Activated CD4-positive, alpha-beta memory T cell treated with anti-CD3 and anti-CD28 coated beads, Interleukin-2, amount 10 ng/mL, durations not matched to agents 7 days and 5 days (primary cell): ENCODE data around the gene SLC25A1. TPM values are rescaled to one million over a fixed set of nuclear protein-coding genes. Genes with fewer than 3 reads are reported as not detected.
"Not testable (repeated sequence)": the region's sequence is repeated elsewhere in the genome, so short reads cannot be mapped to it uniquely, and the experiment has no call there.

Experiments used
- CTCF ChIA-PET: fragments of 350-600 bp; sonication (Branson Sonifier 250); formaldehyde crosslinking; loops from one replicate; lab custom pipeline; 2021; ENCODE audit warnings: antibody characterized with exemption, inconsistent platforms; lab: Charles Lee
- POLR2A ChIA-PET: fragments of 350-600 bp; sonication (Branson Sonifier 250); formaldehyde crosslinking; loops from one replicate; lab custom pipeline; 2021; ENCODE audit warnings: antibody characterized with exemption; lab: Charles Lee
- DNase-seq: peaks from one replicate; pipeline ENCODE4 v3.0.0-alpha.2; 2020
- H3K27ac Mint-ChIP-seq: one replicate; pipeline ENCODE4 v1.8.0; 2021; ENCODE audit warnings: mild to moderate bottlenecking, mixed read lengths
- H3K27me3 Mint-ChIP-seq: one replicate; pipeline ENCODE4 v1.8.0; 2021; ENCODE audit warnings: mixed read lengths
- H3K36me3 Mint-ChIP-seq: one replicate; pipeline ENCODE4 v1.8.0; 2021; ENCODE audit warnings: low read depth, mixed read lengths
- H3K4me1 Mint-ChIP-seq: one replicate; pipeline ENCODE4 v1.8.0; 2021; ENCODE audit warnings: mixed read lengths
- H3K4me3 Mint-ChIP-seq: one replicate; pipeline ENCODE4 v1.8.0; 2021; ENCODE audit warnings: mild to moderate bottlenecking, mixed read lengths
- H3K9me3 Mint-ChIP-seq: one replicate; pipeline ENCODE4 v1.8.0; 2021; ENCODE audit warnings: mixed read lengths
- total RNA-seq, 2 experiments: library from RNA; stranded (reverse); gene quantifications; one replicate each; pipeline ENCODE4 v1.2.3, GENCODE V29; 2021

SLC25A1 gene
- total RNA-seq, 2 experiments from 2014 or later = 62.3 to 63.2 TPM

- CTCF ChIA-PET = interaction anchor here (0.8 kb wide), 1 partner anchor 12 kb away, joined by 3 read pairs; no protein-coding TSS in a partner anchor
- Mint-ChIP-seq H3K27ac (no peak overlapping the region), H3K4me1 (peaks cover 20% of the 10 kb centered on the region), H3K9me3 (no peaks in the 10 kb centered on the region), H3K27me3 (peaks cover 34% of the 10 kb centered on the region), H3K36me3 (peaks cover 5% of the 10 kb centered on the region), H3K4me3 (no peak overlapping the region)
- POLR2A ChIA-PET = interaction anchor here (2.5 kb wide), 1 partner anchor 22 kb away, joined by 10 read pairs; the partner anchor contains the start of gene ESS2
- DNase-seq = no peak
Observed at GRCh38 chr22:19167106-19167869, 11.2 kb downstream of the SLC25A1 start.

GRCh38 chr22:19166421-19166820, 12.1 kb downstream of the SLC25A1 start:
- no peak for DNase-seq
- H3K27ac Mint-ChIP-seq = no peak overlapping the region
- no peaks in the 10 kb centered on the region for H3K9me3 Mint-ChIP-seq
- CTCF ChIA-PET = no interaction called here
- H3K27me3 Mint-ChIP-seq = peaks cover 34% of the 10 kb centered on the region
- no peak overlapping the region for H3K4me3 Mint-ChIP-seq
- POLR2A ChIA-PET = interaction anchor here (2.5 kb wide), 1 partner anchor 21 kb away, joined by 10 read pairs; the partner anchor contains the start of gene ESS2
- peaks cover 16% of the 10 kb centered on the region for H3K4me1 Mint-ChIP-seq
- peaks cover 5% of the 10 kb centered on the region for H3K36me3 Mint-ChIP-seq

DNA sequence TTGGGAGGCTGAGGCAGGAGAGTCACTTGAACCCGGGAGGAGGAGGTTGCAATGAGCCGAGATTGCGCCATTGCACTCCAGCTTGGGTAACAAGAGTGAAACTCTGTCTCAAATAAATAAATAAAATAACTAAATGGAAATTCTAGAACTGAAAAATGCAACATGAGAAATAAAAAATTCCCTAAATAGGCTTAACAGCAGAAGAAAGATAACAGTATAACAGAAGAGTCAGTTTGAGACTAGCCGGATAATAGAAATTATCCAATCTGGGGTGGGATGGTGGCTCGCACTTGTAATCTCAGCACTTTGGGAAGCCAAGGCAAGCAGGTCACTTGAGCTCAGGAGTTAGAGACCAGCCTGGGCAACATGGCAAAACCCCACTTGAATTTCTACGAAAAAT, 14.1 kb downstream of the SLC25A1 start:
- POLR2A ChIA-PET = no interaction called here
- H3K4me1 Mint-ChIP-seq = peaks cover 3% of the 10 kb centered on the region
- H3K27ac Mint-ChIP-seq = no peak overlapping the region
- DNase-seq = no peak
- peaks cover 27% of the 10 kb centered on the region for H3K27me3 Mint-ChIP-seq
- H3K36me3 Mint-ChIP-seq = no peaks in the 10 kb centered on the region
- no peaks in the 10 kb centered on the region for H3K9me3 Mint-ChIP-seq
- CTCF ChIA-PET = no interaction called here
- no peak overlapping the region for H3K4me3 Mint-ChIP-seq

- not testable (repeated sequence) for H3K4me3 Mint-ChIP-seq, H3K4me1 Mint-ChIP-seq, H3K9me3 Mint-ChIP-seq, DNase-seq, H3K36me3 Mint-ChIP-seq, H3K27ac Mint-ChIP-seq
- POLR2A ChIA-PET = interaction anchor here (3.0 kb wide), 1 partner anchor 14 kb away, joined by 10 read pairs; the partner anchor contains the start of gene ESS2
- CTCF ChIA-PET = interaction anchor here (1.9 kb wide), 1 partner anchor 14 kb away, joined by 8 read pairs; the partner anchor contains the start of gene ESS2
- peaks cover 10% of the 10 kb centered on the region for H3K27me3 Mint-ChIP-seq
Observed at GRCh38 chr22:19158649-19159048, 19.9 kb downstream of the SLC25A1 start.

GRCh38 chr22:19156109-19156508, 22.4 kb downstream of the SLC25A1 start:
- DNase-seq, H3K27ac Mint-ChIP-seq, H3K4me3 Mint-ChIP-seq, POLR2A ChIA-PET, H3K4me1 Mint-ChIP-seq, H3K9me3 Mint-ChIP-seq, H3K36me3 Mint-ChIP-seq: not testable (repeated sequence)
- peaks cover 27% of the 10 kb centered on the region for H3K27me3 Mint-ChIP-seq
- CTCF ChIA-PET = interaction anchor here (1.3 kb wide), 1 partner anchor 23 kb away, joined by 3 read pairs; no protein-coding TSS in a partner anchor

GRCh38 chr22:19152942-19153883, 25.3 kb downstream of the SLC25A1 start:
- H3K27me3 Mint-ChIP-seq = peaks cover 37% of the 10 kb centered on the region
- POLR2A ChIA-PET = interaction anchor here (1.0 kb wide), 1 partner anchor 18 kb away, joined by 3 read pairs; no protein-coding TSS in a partner anchor

DNA sequence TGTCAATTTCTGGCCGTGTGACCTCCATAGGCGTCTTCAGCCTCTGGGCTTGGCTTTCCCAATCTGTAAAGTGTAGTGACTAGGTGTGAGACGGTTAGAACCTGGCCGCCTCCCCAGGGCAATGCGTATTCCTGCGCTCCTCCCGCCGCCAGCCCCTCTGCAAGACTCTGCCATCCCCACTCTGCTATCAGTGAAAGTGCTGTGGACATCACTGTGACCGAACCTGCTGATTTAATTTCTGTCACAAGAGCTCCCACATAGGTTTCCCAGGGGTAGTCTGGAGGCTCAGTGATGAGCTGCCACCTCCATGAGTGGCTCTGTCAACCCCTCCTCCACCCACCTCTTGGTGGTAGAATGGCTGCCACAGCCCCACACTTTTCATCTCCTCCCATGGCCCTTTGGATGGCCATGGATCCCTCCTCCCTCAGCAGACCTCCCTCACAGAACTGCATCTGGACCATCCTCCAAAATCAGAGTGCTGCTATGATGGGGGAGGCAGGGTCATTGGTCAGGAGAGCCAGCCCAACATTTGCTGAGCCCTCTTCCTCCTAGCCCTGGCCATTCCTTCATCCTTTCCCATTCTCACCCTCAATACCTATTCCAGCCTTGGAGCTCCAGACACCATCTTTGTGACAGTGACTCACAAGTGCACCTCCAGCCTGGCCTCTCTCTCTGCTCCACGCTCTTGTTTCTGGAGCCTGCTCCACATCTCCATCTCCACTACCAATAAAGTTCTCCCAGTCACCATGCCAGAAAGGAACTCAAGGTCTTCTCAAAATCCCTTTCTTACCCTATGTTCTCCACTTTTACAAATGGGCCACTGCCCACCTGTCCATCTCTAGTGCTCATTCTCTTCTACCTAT, 27.0 kb downstream of the SLC25A1 start:
- ChIA-PET CTCF (interaction anchor here (0.7 kb wide), 1 partner anchor 144 kb away, joined by 6 read pairs; no protein-coding TSS in a partner anchor), POLR2A (interaction anchor here (1.0 kb wide), 1 partner anchor 16 kb away, joined by 3 read pairs; no protein-coding TSS in a partner anchor)
- H3K9me3 Mint-ChIP-seq = no peaks in the 10 kb centered on the region
- H3K4me3 Mint-ChIP-seq = peak overlapping the region; percentile 4
- H3K4me1 Mint-ChIP-seq = peaks cover 10% of the 10 kb centered on the region
- peaks cover 6% of the 10 kb centered on the region for H3K36me3 Mint-ChIP-seq
- peaks cover 52% of the 10 kb centered on the region for H3K27me3 Mint-ChIP-seq
- no peak overlapping the region for H3K27ac Mint-ChIP-seq
- DNase-seq = no peak

More at GRCh38 chr22:19152942-19153883, 25.3 kb downstream of the SLC25A1 start:
- H3K36me3 Mint-ChIP-seq = peaks cover 6% of the 10 kb centered on the region
- no peak overlapping the region for H3K4me3 Mint-ChIP-seq
- CTCF ChIA-PET = interaction anchor here (1.5 kb wide), 1 partner anchor 9 kb away, joined by 5 read pairs; the partner anchor contains the start of gene ESS2
- DNase-seq = no peak
- no peaks in the 10 kb centered on the region for H3K9me3 Mint-ChIP-seq
- peaks cover 10% of the 10 kb centered on the region for H3K4me1 Mint-ChIP-seq
- H3K27ac Mint-ChIP-seq = no peak overlapping the region

DNA sequence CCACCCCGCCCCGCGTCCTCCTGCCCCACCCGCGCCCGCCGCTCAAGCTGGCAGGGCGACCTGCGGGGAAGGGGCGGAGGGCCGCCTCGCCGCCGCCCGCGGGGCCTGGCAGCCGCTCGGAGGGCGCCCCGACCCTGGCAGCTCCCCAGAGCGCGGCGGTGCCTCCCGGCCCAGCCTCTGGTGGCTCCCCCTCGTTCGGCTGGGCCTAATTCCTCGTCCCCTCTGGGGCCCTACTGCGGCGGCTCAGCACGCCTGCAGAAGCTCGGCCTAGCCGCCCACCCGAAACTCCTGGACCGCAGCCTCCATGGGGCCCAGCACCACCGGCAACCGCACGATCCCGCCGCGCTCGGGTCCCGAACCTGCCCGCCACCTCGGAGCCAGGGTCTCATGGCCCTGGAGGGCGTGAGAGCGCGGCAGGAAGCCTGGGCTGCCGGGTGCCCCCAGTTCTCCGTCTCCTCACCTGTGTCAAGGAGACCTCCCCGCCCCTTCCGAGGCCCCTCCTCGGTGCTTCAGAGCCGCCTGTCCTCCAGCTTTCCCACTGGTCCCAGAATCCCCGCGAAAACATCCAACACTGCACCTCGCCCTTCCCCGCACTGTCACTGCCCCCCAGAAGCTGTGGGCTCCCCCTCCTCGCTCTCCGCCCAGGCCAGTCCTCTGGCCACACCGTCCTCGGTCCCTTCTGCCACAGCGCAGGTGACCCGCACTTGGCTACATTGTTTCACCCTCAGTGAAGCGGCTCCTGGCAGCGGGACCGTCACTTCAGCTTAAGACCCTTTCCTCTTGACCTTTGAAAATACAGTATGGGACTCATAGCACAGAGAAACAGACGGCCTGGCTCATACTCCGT, 27.8 kb downstream of the SLC25A1 start:
- Mint-ChIP-seq H3K4me1 (peaks cover 10% of the 10 kb centered on the region), H3K9me3 (no peaks in the 10 kb centered on the region), H3K36me3 (peaks cover 6% of the 10 kb centered on the region), H3K27ac (no peak overlapping the region), H3K27me3 (peaks cover 52% of the 10 kb centered on the region), H3K4me3 (peak overlapping the region; percentile 4)
- POLR2A ChIA-PET = no interaction called here
- DNase-seq = no peak
- CTCF ChIA-PET = interaction anchor here (0.8 kb wide), 1 partner anchor 327 kb away, joined by 3 read pairs; no protein-coding TSS in a partner anchor

DNA sequence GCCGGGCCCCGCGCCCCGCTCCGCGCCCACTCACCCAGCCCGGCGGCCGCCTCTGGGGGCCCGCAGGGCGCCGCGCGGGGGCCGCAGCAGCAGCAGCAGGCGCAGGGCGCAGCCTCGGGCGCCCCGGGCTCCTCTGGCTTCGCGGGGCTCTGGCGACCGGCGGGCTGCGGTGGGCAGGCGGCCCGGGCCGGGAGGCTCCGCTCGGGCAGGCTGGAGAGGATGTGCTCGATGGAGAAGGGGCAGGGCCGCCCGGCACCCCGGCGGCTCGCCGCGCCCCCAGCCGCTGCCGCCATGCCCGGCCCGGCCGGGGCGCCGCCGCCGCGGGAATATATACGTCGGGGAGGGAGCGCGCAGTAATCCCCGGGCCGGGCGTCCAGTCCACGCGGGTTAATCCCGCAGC, 28.5 kb downstream of the SLC25A1 start, which contains the start of gene GSC2:
Gene GSC2, minus strand, starts transcription at position 302 of the 400 bp plus-strand sequence. Its CDS starts 9 bp downstream, at position 293.
- DNase-seq = no peak
- CTCF ChIA-PET = interaction anchor here (0.8 kb wide), 1 partner anchor 327 kb away, joined by 3 read pairs; no protein-coding TSS in a partner anchor
- POLR2A ChIA-PET = no interaction called here
- peaks cover 10% of the 10 kb centered on the region for H3K4me1 Mint-ChIP-seq
- H3K27me3 Mint-ChIP-seq = peaks cover 52% of the 10 kb centered on the region
- H3K9me3 Mint-ChIP-seq = no peaks in the 10 kb centered on the region
- peak within 1 kb of the TSS; percentile 25 for H3K4me3 Mint-ChIP-seq
- no peak within 1 kb of the TSS for H3K27ac Mint-ChIP-seq
- H3K36me3 Mint-ChIP-seq = peaks cover 6% of the 10 kb centered on the region

DNA sequence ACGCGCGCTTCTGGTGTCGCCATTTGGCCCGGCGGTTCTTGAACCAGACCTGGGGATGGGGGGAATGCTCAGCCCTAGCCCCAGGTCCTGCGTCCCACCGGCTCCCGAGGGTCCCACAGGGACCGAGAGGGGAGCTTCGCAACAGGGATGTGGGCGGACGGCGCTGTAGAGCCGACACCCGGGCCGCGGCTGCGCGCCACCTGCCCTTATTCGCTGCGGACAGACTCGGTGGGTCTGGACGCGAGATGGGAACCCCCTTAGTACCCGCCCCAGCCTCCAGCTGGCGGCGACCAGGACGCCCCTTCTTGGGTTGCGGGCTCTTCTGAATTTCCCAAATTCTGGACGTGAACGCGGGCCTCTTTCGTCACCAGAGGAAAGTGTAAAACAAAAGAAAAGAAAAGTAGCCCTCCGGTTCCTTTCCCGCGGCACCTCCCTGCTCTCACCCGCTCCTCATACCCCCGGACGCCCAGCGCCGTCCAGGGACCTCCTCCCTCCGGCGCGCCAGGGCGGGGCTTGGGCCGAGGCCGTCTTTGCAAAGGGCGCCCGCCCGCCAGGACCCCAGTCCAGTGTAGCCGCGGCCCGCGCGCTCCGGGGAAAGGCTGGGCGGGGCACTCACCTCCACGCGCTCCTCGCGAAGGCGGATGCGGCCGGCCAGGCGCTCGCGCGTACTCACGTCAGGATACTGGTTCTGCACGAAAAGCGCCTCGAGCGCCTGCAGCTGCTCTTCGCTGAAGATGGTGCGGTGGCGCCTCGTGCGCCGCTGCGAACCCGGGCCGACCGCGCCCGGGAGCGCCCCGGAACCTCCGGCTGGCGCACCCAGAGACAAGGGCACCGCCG, 29.3 kb downstream of the SLC25A1 start:
- POLR2A ChIA-PET = interaction anchor here (0.7 to 1.2 kb wide), 3 partner anchors 27 to 39 kb away, joined by 3 to 6 read pairs (median 3); partner anchors contain the start of gene DGCR2
- no peak overlapping the region for H3K27ac Mint-ChIP-seq
- H3K9me3 Mint-ChIP-seq = no peaks in the 10 kb centered on the region
- H3K36me3 Mint-ChIP-seq = peaks cover 7% of the 10 kb centered on the region
- CTCF ChIA-PET = interaction anchor here (0.8 kb wide), 1 partner anchor 328 kb away, joined by 3 read pairs; no protein-coding TSS in a partner anchor
- peaks cover 52% of the 10 kb centered on the region for H3K27me3 Mint-ChIP-seq
- H3K4me1 Mint-ChIP-seq = peaks cover 15% of the 10 kb centered on the region
- peak; percentile 65 for DNase-seq
- peak overlapping the region; percentile 25 for H3K4me3 Mint-ChIP-seq
